GDM1 (cell line): ENCODE results near the gene SPTBN4.
"Not testable (repeated sequence)": the region's sequence is repeated elsewhere in the genome, so short reads cannot be mapped to it uniquely, and the experiment has no call there.

Experiments used
- DNase-seq: peaks from one replicate; lab custom pipeline; 2025; lab: John Stamatoyannopoulos, UW

Gene SPTBN4

GRCh38 chr19:40621283-40621682 lies 154.5 kb downstream of the SPTBN4 start:
- no peak for DNase-seq

- no peak for DNase-seq
Measured at GRCh38 chr19:40621966-40622772, 155.4 kb downstream of the SPTBN4 start.

GRCh38 chr19:40622773-40623075 lies 155.9 kb downstream of the SPTBN4 start:
- DNase-seq: no peak

GRCh38 chr19:40623403-40624251 lies 156.8 kb downstream of the SPTBN4 start:
- no peak for DNase-seq

GRCh38 chr19:40624369-40625153 lies 157.8 kb downstream of the SPTBN4 start:
- not testable (repeated sequence) for DNase-seq

- no peak for DNase-seq
Measured at GRCh38 chr19:40625406-40626120, 158.8 kb downstream of the SPTBN4 start.
